B cell (primary cell): ENCODE results near the gene BANP.
"Not testable (repeated sequence)": the region's sequence is repeated elsewhere in the genome, so short reads cannot be mapped to it uniquely, and the experiment has no call there.

ENCODE experiments used
- CTCF ChIP-seq: fragments of 200-600 bp; IDR thresholded peaks from one replicate; pipeline ENCODE4 v1.8.0; 2022; ENCODE audit warnings: antibody characterized with exemption, mild to moderate bottlenecking
- EZH2 ChIP-seq: IDR thresholded peaks from 2 replicates; pipeline ENCODE4 v1.6.1; 2012; ENCODE audit warnings: borderline replicate concordance, low read depth, mild to moderate bottlenecking, moderate library complexity, low read length; ENCODE audit not compliant: insufficient read depth, poor library complexity, severe bottlenecking

- TF ChIP-seq CTCF, EZH2: not testable (repeated sequence)
These were observed 141.7 kb downstream of the BANP start for GRCh38 chr16:88092791-88093555.
